HEK293T (cell line): ENCODE results near the gene EPB41L4B.

Experiments used
- BHLHE40 ChIP-seq: fragments of 450-650 bp; IDR thresholded peaks from 2 replicates; pipeline ENCODE4 v1.6.1; 2016; ENCODE audit warnings: mild to moderate bottlenecking, moderate library complexity, borderline replicate concordance
- FOXA1 ChIP-seq: fragments of 450-650 bp; IDR thresholded peaks from 2 replicates; pipeline ENCODE4 v1.6.1; 2016; ENCODE audit warnings: mild to moderate bottlenecking
- FOXM1 ChIP-seq: fragments of 450-650 bp; IDR thresholded peaks from 2 replicates; pipeline ENCODE4 v1.6.1; 2017; ENCODE audit warnings: mild to moderate bottlenecking, borderline replicate concordance
- PKNOX1 ChIP-seq: fragments of 450-650 bp; IDR thresholded peaks from 2 replicates; pipeline ENCODE4 v1.6.1; 2016
- SP1 ChIP-seq: fragments of 450-650 bp; IDR thresholded peaks from 2 replicates; pipeline ENCODE4 v1.6.1; 2017

DNA sequence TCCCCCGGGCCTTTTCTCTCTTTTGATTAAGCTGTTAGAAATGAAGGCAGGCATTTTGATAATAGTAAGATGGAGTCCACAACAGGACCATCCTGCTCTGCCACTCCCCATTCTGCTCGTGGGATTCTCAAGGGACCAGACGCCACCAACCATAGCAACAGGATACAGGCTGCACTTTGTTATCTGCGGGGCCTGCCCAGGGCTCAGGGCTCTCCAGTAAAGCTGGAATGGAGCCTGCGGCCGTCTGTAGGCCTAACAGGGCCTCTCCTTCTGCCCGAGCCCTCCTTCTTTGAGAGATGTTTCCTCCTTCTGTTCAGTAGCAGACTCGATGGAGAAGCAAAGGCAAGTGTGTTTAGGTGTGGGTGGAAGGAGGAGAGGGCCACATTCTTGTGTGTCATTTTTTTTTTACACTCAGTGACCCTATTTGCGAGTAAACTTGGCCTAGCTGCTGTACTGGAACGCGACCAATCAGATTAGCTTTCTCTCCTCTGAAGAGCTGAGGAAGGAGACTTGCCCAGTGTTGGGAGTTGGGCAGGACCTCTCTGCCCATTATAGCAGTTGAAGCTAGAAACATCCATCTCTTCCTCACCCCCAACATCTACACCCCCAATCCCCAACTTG, 8.9 kb upstream of the EPB41L4B start:
- TF ChIP-seq SP1 (no peak), FOXA1 (no peak), BHLHE40 (no peak), PKNOX1 (no peak), FOXM1 (no peak)
